ENCODE measurements around the gene MEPCE.

GRCh38 chr7:100380196-100380595 lies 49.4 kb upstream of the MEPCE start:
- no peak for TF ChIP-seq CTCF (IDR thresholded peaks at IDR 0.05 in 8 of 11, conservative IDR thresholded peaks at IDR 0.05 in 3 of 11)
- no peak for TF ChIP-seq POLR2A (IDR thresholded peaks at IDR 0.05)

All from spleen (tissue), 7 donors.